HG03196 (cell line): Measurements from ENCODE around the gene UQCRC1.

ENCODE experiments used
- ATAC-seq: cut with Tn5 transposase; IDR thresholded peaks from one replicate; pipeline ENCODE4 v1.9.1; 2021; ENCODE audit not compliant: unreplicated experiment

Gene UQCRC1

GRCh38 chr3:48575366-48575765 is 34.1 kb downstream of the UQCRC1 start:
- no peak for ATAC-seq

GRCh38 chr3:48573973-48574585 is 35.4 kb downstream of the UQCRC1 start:
- no peak for ATAC-seq

- ATAC-seq, result no peak
Observed at GRCh38 chr3:48572517-48572916, 36.9 kb downstream of the UQCRC1 start.

DNA sequence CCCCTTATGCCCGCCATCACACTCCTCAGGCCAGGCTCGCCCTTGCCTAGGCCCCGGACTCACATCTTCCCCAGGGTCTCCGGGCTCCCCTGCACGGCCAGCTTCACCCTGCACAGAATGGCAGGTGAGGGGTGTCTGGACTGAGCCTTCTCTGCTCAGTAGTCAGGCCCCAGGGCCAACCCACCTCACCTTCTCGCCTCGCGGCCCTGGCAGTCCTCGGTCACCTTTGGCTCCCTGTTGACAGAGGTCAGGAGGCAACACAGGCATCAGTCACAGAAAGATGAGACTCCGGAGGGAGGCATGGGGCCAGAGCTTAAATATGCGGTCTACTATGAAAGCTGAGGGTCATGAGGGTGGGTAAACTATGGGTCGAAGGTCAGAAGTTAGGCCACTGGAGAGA is 37.5 kb downstream of the UQCRC1 start:
- ATAC-seq, result no peak

GRCh38 chr3:48569808-48570450 is 39.5 kb downstream of the UQCRC1 start:
- no peak for ATAC-seq

DNA sequence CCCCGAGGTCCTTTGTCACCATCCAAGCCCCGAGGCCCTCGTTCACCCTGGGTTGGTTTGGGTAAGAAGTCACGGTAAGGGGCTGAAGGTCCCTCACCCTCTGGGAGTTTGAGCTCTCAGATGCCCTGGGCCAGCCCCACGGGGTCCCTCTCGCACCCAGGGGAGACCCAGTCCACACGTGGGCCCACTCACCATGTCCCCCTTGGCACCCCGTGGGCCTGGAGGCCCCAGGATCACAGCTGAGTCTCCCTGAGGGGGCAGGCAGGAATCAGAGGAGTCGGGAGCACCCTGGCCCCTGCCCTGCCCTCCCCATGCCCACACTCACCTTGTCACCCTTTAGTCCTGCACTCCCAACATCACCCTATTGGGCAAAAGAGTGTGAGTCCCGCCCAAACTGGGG is 40.0 kb downstream of the UQCRC1 start:
- ATAC-seq, result no peak

DNA sequence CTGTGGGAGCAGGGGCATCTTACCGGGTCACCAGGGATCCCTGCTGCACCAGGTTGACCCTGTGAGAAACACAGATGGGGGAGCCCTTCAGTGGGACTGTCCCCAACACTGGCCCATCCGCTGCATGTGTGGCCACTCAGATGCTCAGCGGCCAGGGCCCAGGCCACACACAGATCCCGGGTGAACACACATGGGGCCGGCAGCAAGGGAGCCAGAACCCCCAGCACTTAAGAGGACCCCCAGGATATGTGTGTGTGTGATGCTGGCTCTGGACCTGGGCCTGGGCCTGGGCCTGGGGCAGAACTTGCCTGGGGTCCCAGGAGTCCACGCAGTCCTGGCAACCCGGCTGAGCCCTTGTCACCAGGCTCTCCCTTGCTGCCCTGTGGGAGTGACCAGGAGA is 41.0 kb downstream of the UQCRC1 start:
- no peak for ATAC-seq

GRCh38 chr3:48567500-48567899 is 41.9 kb downstream of the UQCRC1 start:
- no peak for ATAC-seq

DNA sequence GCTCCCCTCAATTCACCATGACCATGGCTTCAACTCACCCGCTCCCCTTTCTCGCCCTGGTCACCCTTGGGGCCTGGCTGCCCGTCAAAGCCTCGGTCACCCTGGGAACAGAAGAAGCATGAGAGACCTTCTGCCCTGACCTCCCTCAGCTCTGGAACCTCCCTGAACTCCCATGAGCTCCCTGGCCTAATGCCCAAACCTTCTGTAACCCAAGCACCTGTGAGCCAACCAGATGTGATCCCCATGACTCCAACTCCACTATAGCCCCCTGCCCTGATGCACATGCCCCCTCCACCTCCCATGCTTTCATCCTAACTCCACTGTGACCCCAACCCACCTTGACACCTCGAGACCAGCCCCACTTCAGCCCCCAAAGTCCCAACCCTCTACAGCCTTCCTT is 42.4 kb downstream of the UQCRC1 start:
- no peak for ATAC-seq

DNA sequence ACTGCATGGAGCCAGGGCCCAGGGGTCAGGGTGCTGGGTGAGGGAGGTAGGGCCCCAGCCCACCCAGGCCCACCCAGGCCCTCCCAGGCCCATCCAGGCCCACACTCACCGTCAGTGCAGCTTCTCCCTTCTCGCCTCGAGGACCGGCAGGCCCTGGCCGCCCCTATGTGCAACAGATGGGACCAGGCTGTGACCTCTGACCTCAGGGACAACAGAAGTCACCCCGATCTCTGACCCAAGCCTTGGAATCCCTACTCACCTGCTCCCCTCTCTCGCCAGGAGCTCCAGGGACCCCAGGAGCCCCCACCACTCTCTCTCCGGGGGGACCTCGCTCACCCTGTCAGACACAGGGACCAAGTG is 43.1 kb downstream of the UQCRC1 start:
- ATAC-seq, result no peak

DNA sequence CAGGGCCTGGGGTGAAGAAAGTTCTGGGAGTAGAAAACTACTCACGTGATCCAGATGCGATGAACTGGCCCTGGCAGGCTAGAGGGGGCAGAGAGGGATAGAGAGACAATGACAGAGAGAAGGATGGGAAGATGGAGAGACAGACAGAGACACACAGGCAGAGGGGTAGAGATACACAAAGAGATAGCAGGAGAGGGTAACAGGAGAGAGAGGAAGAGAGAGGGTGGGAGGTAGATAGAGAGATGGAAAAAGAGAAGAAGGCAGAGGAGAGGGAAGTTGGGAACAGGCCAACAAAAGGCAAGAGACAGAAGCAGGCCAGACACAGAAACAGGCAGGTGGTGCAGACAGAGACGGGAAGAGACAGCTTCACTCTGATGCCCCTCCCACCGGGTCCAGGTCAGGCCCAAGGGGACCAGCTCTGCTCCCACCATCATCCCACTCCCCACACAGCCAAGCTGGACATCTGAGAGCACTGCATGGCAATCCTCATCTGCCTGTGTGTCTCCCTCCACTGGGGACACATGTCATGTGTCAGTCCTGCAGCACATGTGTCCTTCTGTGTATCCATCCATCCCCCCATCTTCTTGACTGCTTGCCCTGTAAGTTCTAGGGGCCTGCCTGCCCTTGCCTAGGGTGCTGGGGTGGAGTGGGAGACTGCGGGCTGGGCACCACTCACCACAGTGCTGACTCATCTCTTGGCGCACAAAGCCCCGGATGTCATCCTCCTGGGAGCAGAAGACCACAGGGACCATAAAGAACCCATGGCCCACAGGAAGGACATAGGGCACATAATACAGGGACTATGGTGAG is 43.6 kb downstream of the UQCRC1 start:
- ATAC-seq, result no peak

DNA sequence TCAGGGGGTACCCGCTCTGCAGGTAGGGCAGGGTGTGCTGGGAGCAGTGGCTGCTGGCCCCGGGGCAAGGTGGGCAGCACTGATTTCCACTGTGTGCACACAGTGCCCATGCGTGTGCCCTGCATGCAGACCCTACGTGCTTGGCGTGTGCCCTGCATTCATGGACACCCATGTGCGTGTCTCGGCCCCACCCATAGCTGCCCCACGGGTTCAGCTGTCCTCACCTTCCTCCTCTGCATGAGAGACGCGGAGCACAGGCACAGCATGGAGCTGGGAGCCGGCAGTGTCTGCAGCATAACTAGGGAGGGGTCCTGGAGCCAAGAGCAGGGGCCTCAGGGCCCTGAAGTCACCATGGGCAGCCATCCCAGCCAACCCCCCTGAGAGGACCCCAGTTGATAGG is 44.3 kb downstream of the UQCRC1 start:
- ATAC-seq, result no peak

DNA sequence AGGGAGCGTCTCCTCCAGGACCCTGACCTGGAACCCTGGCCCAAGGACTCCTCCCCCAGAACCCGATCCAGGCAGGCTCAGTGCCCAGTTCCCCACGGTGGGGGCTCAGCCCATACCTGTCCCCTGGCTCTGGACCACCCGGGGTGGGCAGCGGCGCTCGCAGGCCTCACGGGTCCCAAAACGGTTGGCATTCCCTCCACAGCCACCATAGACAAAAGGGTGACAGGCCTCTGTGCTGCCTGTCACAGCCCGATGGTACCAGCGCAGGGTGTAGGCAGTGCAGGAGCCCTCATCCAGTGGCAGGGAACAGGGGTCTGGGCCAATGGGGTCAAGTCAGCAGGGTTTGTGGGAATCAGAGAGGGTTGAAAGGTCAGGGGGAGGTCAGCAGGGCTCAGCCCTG is 44.8 kb downstream of the UQCRC1 start:
- ATAC-seq, result no peak

GRCh38 chr3:48564022-48564421 is 45.4 kb downstream of the UQCRC1 start:
- ATAC-seq, result no peak

- ATAC-seq, result no peak
Observed at GRCh38 chr3:48563382-48563918, 46.0 kb downstream of the UQCRC1 start, which contains the start of gene UCN2. UCN2 (minus strand) TSS chr3:48563781; CDS start chr3:48563124, 657 bp downstream.

- ATAC-seq, result no peak
Observed at GRCh38 chr3:48562367-48563095, 46.9 kb downstream of the UQCRC1 start.

DNA sequence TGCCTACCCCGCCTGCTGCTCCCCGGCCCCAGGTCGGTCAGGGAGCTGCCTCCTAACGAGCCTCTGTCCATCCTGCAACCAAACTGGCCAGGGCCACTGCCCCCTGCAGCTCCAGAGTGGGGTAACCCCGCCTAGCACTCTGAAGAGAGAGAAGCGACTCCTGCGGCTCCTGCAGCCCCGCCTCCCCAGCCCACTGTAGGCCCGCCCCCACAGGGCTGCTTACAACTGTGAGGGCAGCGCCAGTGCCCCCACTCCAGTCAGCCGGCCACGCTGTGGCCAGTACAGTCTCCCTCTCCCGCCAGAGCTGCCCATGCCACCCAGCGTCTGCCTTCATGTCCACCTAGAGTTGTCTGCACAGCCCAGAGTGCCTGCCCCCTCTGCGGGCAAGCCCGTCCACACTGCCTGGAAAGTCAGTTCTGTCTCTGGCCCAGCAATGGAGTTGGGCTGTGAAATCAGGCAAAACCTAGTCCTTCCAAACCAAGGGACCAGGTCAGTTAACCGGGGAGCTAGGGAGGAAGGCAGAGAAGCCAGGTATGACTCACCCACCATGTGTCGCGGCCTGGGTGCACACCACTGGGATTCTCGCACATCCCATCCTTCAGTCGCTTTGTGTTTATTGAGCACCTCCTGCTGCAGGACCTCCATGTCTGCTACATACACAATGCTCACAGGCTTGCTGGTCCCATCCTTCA is 48.3 kb downstream of the UQCRC1 start:
- ATAC-seq, result no peak

DNA sequence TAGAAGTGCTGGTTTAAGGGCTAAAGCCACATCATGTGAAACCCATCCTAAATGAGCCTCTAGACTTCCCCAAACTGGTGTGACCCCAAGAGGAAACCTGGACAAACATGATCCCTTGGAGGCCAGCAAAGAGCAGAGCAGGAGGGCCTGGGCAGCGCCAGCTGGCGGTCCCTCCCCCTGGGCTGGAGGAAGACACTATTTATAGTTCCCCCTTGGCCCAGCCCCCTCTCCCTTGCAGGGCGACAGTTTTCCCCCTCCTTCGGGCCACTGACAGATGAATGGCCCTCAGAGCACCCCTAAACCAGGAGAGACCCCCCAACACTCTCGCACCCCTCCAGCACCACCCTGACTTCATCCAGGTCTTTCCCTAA is 48.8 kb downstream of the UQCRC1 start:
- no peak for ATAC-seq

GRCh38 chr3:48558493-48559134 is 50.8 kb downstream of the UQCRC1 start:
- no peak for ATAC-seq
